Left ventricle myocardium superior (tissue), 1 donor: Measurements from ENCODE around the gene INPP4A. TPM values are rescaled to one million over a fixed set of nuclear protein-coding genes. Genes with fewer than 3 reads are reported as not detected.
A peak's percentile ranks its signal among the peaks of the same experiment; 100 is the strongest.
"Not testable (repeated sequence)": the region's sequence is repeated elsewhere in the genome, so short reads cannot be mapped to it uniquely, and the experiment has no call there.

Experiments
- ATAC-seq: fragments of 200-7000 bp; cut with Tn5 transposase; one replicate; pipeline ENCODE4 v1.9.1; 2020; ENCODE audit warnings: mild to moderate bottlenecking, moderate library complexity
- DNase-seq: peaks from one replicate; pipeline ENCODE4 v3.0.0-alpha.2; 2020
- intact Hi-C: fragments of 100-400 bp; cut with micrococcal nuclease; formaldehyde crosslinking; loops from one replicate; pipeline ENCODE4 v1.11.0; 2022
- total RNA-seq: library from RNA; stranded (reverse); fragmentation: NEBNext Ultra II Directional; extraction: Animal tissue kit (Norgen Biotek cat#: 25700); gene quantifications from one replicate; pipeline ENCODE4 v1.2.1, GENCODE V29; 2021
- donor health status: DM: no; HTN: yes; CAD: no; lungs with severe emphysema.

The INPP4A gene
- total RNA-seq, 1 donor from 2014 or later: 16.3 TPM

GRCh38 chr2:98588880-98589431 is 144.3 kb downstream of the INPP4A start:
- no peak for ATAC-seq
- intact Hi-C loops: no loop called here
- DNase-seq: no peak

DNA sequence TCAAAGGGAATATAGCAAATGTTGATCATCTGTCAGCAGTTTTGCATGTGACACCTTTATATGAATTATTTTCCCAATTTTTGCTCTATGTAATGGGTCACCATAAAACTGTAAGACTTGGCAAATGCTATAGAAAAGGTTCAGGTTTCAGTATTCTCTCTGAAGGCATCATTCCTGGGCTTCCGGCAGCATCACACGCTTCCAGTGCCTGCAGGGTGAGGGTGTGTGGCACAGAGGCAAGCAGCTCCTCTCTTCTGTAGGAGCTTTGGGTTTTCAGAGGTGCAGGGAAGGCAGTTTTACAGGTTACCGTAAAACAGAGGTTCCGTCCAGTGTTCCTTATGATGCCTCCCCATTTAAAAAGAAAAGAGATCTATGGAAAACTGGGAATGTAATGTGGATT is 144.8 kb downstream of the INPP4A start:
- ATAC-seq (no peak), DNase-seq (no peak)
- intact Hi-C loops: no loop called here

DNA sequence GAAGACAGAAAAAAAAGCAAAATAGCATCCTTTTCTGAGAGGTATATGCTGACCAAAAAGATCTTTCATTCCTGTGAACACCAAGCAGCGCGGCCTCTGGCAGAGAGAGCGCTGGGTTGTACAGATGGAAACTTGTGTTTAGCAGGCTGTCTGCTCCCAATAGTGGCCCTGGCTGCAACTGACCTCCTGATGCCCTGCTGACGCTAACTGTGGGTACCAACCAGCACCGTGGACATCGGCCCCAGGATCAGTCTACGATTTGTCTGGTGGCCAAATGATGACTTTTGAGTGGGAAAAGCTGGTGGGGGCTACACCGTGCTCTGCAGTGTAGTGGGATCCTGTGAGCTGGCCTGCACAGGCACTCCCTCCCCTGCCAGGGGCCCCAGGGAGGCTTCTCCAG is 147.9 kb downstream of the INPP4A start:
- DNase-seq (no peak), ATAC-seq (no peak)
- intact Hi-C loops: no loop called here

- intact Hi-C loops, DNase-seq, ATAC-seq: not testable (repeated sequence)
These were observed 150.0 kb downstream of the INPP4A start for GRCh38 chr2:98594665-98595064.

DNA sequence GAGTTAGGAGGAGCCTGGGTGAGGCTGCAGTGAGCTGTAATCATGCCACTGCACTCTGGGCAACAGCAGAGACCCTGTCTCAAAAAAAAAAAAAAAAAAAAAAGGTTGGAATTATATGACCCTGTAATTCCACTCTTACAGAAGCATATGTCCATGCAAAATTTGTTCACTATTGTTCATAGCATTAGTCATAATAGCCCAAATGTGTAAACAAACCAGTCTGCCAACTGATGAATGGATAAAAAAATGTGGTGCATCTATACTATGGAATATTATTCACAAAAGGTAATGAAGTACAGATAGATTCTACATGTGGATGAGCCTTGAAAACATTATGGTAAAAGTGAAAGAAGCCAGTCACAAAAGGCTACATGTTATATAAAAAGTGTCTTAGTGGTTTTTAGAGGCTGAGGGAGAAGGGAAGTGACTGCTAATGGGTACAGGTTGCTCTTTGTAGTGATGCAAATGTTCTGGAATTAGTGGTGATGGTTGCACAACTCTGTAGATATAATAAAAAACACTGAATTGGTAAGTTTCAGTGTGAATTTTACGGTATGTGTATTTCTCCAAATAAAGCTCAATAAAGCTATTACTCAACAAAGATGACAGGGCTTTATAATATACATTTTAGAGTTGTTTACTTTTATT is 154.2 kb downstream of the INPP4A start:
- intact Hi-C loops: no loop called here

DNA sequence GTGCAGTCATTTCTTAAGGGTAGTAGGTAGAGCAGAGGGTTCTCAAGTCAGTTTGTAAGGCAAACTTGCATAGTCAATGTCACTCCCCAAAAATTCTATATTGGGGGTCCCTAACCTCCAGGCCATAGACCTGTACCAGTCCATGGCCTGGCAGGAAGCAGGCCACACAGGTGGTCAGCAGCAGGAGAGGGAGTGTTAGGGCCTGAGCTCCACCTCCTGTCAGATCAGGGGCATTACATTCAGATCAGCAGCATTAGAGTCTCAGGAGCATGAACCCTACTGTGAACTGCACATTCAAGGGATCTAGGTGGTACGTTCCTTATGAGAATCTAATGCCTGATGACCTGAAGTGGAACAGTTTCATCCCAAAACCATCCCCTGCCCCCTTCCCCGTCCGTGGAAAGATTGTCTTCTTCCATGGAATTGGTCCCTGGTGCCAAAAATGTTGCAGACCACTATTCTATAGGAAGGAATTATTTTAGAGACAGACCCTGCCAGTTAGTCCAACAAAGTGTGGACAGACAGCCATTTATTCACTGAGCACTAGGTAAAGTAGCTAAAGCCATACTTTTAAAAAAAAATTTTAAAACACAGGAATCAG is 157.0 kb downstream of the INPP4A start:
- DNase-seq (no peak), ATAC-seq (peak; percentile 80)
- intact Hi-C loops: no loop called here

More for the DNA sequence above, 154.2 kb downstream of the INPP4A start:
- ATAC-seq: no peak
- DNase-seq: no peak

DNA sequence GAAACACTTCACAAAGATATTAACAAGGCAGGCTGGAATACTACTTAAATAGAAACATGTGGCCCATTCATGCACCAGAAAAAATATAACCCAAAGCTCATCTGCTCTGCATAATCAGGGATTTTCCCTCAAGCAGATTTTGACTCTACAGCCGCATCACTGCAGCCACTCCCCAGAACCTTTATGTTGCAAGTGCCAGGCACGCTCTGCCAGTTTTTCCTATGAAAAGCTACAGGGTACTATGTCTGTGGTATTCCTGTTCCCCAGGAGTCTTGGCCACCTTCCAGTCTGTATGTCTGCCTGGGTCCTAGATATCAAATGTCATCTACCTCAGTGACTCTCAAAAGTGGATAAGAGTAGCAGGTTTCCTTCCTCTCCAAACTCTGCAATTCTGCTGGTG is 159.9 kb downstream of the INPP4A start:
- intact Hi-C loops: no loop called here
- DNase-seq (no peak), ATAC-seq (no peak)

DNA sequence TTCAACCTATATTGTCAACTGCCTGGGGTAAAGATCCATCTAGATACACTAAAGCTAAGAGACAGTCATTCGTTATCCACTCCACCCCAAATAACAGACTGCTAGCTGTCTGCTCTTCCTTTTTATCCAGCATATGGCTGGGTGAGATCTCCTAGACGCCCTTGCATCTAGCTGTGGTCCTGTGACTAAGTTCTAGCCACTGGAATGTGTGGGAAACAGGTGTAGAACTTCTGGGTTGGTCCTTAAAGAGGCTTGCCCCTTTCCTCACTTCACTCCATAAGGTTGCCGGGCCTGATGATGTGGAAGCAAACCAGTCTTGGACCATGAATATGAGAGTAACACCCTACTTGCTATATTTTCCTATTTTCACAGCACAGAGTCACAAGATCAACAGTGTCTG is 160.4 kb downstream of the INPP4A start:
- ATAC-seq (no peak), DNase-seq (no peak)
- intact Hi-C loops: no loop called here

- DNase-seq (no peak), ATAC-seq (no peak)
- intact Hi-C loops: no loop called here
These were observed 161.8 kb downstream of the INPP4A start for GRCh38 chr2:98606431-98606830.

DNA sequence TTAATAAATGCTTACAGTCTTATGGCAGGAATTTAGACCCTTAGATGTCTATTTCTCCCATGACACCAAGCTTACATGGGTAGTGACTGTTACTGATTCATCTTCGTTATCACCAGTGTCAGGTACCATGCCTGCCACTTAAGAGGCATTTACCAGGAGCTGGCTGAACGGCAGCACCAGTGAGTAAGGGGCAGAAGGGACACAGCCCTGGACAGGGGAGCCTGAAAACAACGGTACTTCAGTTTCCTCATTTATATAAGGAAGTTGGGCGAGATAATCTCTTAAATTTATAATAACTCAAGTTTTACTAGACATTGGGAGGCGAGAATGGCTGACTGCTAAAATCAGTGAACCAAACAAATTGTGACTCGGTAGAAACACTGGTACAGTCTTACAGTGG is 162.4 kb downstream of the INPP4A start:
- DNase-seq: no peak
- ATAC-seq: no peak
- intact Hi-C loops: no loop called here

DNA sequence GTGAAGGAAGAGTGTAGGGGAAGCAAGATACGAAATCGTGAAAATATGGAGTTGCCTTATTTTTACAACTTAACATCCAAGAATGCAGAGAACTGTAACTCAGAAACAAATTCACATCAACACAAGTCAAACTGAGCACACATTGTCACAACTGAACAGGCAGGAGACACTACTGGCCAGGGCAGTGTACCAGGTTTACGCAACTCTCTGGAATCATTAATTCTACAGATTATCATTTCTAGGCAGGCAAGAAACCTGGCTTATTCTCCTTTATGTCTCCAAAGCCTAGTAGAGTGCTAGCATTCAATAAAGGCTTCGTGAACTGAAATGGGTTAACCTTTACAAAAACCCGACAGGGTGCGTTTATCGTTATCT is 163.1 kb downstream of the INPP4A start:
- no peak for DNase-seq
- intact Hi-C loops: no loop called here
- peak; percentile 21 for ATAC-seq

GRCh38 chr2:98608116-98608961 is 163.7 kb downstream of the INPP4A start, which contains the start of the genes COA5 and UNC50:
Gene COA5, minus strand, starts transcription at chr2:98608512. Its CDS starts 107 bp downstream, at chr2:98608405.
Gene UNC50, plus strand, starts transcription at chr2:98608589. Its CDS starts 1,171 bp downstream, at chr2:98609760.
- peak; percentile 95 for DNase-seq
- ATAC-seq: peak; percentile 98
- intact Hi-C loops: no loop called here

GRCh38 chr2:98608962-98609604 is 164.4 kb downstream of the INPP4A start:
- DNase-seq: peak; percentile 38
- peak; percentile 35 for ATAC-seq
- intact Hi-C loops: no loop called here

GRCh38 chr2:98614024-98614739 is 169.5 kb downstream of the INPP4A start:
- DNase-seq (no peak), ATAC-seq (no peak)
- intact Hi-C loops: no loop called here

GRCh38 chr2:98615481-98615880 is 170.8 kb downstream of the INPP4A start:
- intact Hi-C loops: no loop called here
- no peak for DNase-seq
- no peak for ATAC-seq

GRCh38 chr2:98617149-98617548 is 172.5 kb downstream of the INPP4A start:
- DNase-seq (no peak), ATAC-seq (no peak)
- intact Hi-C loops: no loop called here

- peak; percentile 65 for ATAC-seq
- intact Hi-C loops: no loop called here
- DNase-seq: peak; percentile 72
These were observed 179.0 kb downstream of the INPP4A start for GRCh38 chr2:98623657-98624056.

GRCh38 chr2:98632351-98632750 is 187.7 kb downstream of the INPP4A start:
- DNase-seq (no peak), ATAC-seq (no peak)
- intact Hi-C loops: no loop called here
